Adrenal gland (tissue), 12 donors: ENCODE measurements around the gene NCOA6. TPM values are rescaled to one million over a fixed set of nuclear protein-coding genes. Genes with fewer than 3 reads are reported as not detected.

Experiments used
- DNase-seq, 7 donors: peaks; one replicate each; pipeline ENCODE4 v3.0.0-alpha.2; 2019 to 2020
- H3K27ac ChIP-seq, 5 donors: fragments of 200-600 bp; sonication (generic) in 4 of 5; 1 replicate in 3 of 5; 2 replicates in 2 of 5; pipeline versions ENCODE4 v1.5.1 to v1.8.0; 2016 to 2020; ENCODE audit warnings: mild to moderate bottlenecking in 1 of 5
- H3K27me3 ChIP-seq: fragments of 200-600 bp; 2 replicates; pipeline ENCODE4 v1.8.0; 2021
- H3K36me3 ChIP-seq, 2 donors: fragments of 200-600 bp; replicated peaks in 1 of 2; 1 replicate in 1 of 2; 2 replicates in 1 of 2; pipeline versions ENCODE4 v1.5.1 to v1.8.0; 2018 to 2022
- H3K4me1 ChIP-seq, 2 donors: fragments of 200-600 bp; replicated peaks in 1 of 2; 1 replicate in 1 of 2; 2 replicates in 1 of 2; pipeline versions ENCODE4 v1.5.1 to v1.8.0; 2018 to 2021
- H3K4me3 ChIP-seq, 4 donors: fragments of 200-600 bp; sonication (generic) in 3 of 4; one replicate each; pipeline ENCODE4 v1.5.1; 2016 to 2018
- H3K9me3 ChIP-seq, 3 donors: fragments of 200-600 bp; sonication (generic) in 1 of 3; replicated peaks in 1 of 3; 1 replicate in 2 of 3; 2 replicates in 1 of 3; pipeline versions ENCODE4 v1.5.1 to v1.8.0; 2016 to 2021
- CTCF ChIP-seq, 6 experiments: fragments of 450-650 bp in 4 of 6; fragments of 200-600 bp in 2 of 6; sonication (generic) in 1 of 6; IDR thresholded peaks; 1 replicate in 5 of 6; 2 replicates in 1 of 6; pipeline versions ENCODE4 v1.5.1 to v1.8.0; 2016 to 2021; ENCODE audit warnings: antibody characterized with exemption in 6 of 6, mild to moderate bottlenecking in 2 of 6, moderate library complexity in 1 of 6
- POLR2A ChIP-seq, 2 donors: fragments of 450-650 bp; IDR thresholded peaks; one replicate each; pipeline ENCODE4 v1.6.1; 2017; ENCODE audit warnings: antibody characterized with exemption in 2 of 2, mild to moderate bottlenecking in 2 of 2, moderate library complexity in 1 of 2
- WGBS, 4 donors: extraction: QIAGEN DNeasy Blood & Tissue Kit in 2 of 4; methylation state at CpG; one replicate each; pipeline versions ENCODE4 v1.1.5 to v1.1.7; 2013 to 2017; 5-methylcytosine and 5-hydroxymethylcytosine counted together
- intact Hi-C, 2 donors: fragments of 100-400 bp; cut with DNase I; formaldehyde crosslinking; loops; one replicate each; pipeline versions ENCODE4 v1.14.1 to v1.15.0; 2022 to 2023
- polyA plus RNA-seq, 3 donors: library from polyadenylated mRNA; stranded (reverse); fragments of 200-250 nt in 2 of 3; fragments of 350-450 nt in 1 of 3; fragmentation: Illumina TruSeq in 1 of 3; extraction: RNeasy Lipid Tissue Mini Kit (QIAGEN cat#74804) in 1 of 3; gene quantifications; one replicate each; pipeline ENCODE4 v1.2.3, GENCODE V29; 2013 to 2014
- total RNA-seq, 9 donors: library from RNA; depleted of rRNA in 4 of 9; stranded (reverse); fragments of >200 nt in 4 of 9; fragments of 120-200 nt in 1 of 9; fragmentation: NEBNext Ultra II Directional in 1 of 9; extraction: Animal tissue kit (Norgen Biotek cat#: 25700) in 1 of 9; gene quantifications; one replicate each; pipeline versions ENCODE4 v1.1.0 to v1.2.4, GENCODE V29; 2013 to 2023
- donor health status: healthy with polysubstance abuse.
- donor health status: Bipolar disorder and iron deficiency.
- donor health status: DM: yes; HTN: yes; CAD: no.
- donor health status: DM: no; HTN: no; CAD: no.
- donor health status: DM: no; HTN: no; CAD: no.
- donor health status: DM: yes; HTN: yes; CAD: no.

Gene NCOA6
- total and polyA plus RNA-seq, 12 donors = 12.2 to 58.2 (median 21.7) TPM

GRCh38 chr20:34824026-34824425 is 1.4 kb downstream of the NCOA6 start:
- peaks cover 13 to 40% of the 10 kb centered on the region in 2 donors for H3K4me1 ChIP-seq
- intact Hi-C loops = no loop called here
- peak overlapping the region in 1 of 4 donors; percentile 92 for H3K4me3 ChIP-seq
- TF ChIP-seq POLR2A (IDR thresholded peaks at IDR 0.05) (no peak), CTCF (IDR thresholded peaks at IDR 0.05) (no peak)
- H3K9me3 ChIP-seq = no peaks in the 10 kb centered on the region
- 13 to 40% (median 23%) methylated on average over 1 of the region's 1 CpG for WGBS, 4 donors
- DNase-seq = no peak
- no peaks in the 10 kb centered on the region for H3K36me3 ChIP-seq
- peak overlapping the region in 2 of 5 donors; percentile 86 to 99 for H3K27ac ChIP-seq
- H3K27me3 ChIP-seq = no peaks in the 10 kb centered on the region

- H3K9me3 ChIP-seq = no peaks in the 10 kb centered on the region
- H3K27ac ChIP-seq = no peak overlapping the region
- TF ChIP-seq POLR2A (IDR thresholded peaks at IDR 0.05) (no peak), CTCF (IDR thresholded peaks at IDR 0.05) (no peak)
- H3K4me1 ChIP-seq = peaks cover 13 to 43% of the 10 kb centered on the region in 2 donors
- intact Hi-C loops = no loop called here
- no peaks in the 10 kb centered on the region for H3K36me3 ChIP-seq
- 58 to 66% (median 62%) methylated on average over 8 of the region's 8 CpGs for whole genome bisulfite sequencing, 4 donors
- H3K4me3 ChIP-seq = no peak overlapping the region
- no peaks in the 10 kb centered on the region for H3K27me3 ChIP-seq
- DNase-seq = no peak
These were observed 4.5 kb downstream of the NCOA6 start for GRCh38 chr20:34820805-34821578.

- Histone ChIP-seq H3K9me3 (no peaks in the 10 kb centered on the region), H3K4me3 (no peak overlapping the region), H3K27ac (no peak overlapping the region), H3K4me1 (peaks cover 0 to 26% of the 10 kb centered on the region in 2 donors), H3K36me3 (no peaks in the 10 kb centered on the region), H3K27me3 (no peaks in the 10 kb centered on the region)
- WGBS, 4 donors = 45 to 63% (median 48%) methylated on average over 2 of the region's 2 CpGs
- intact Hi-C loops = no loop called here
- DNase-seq = no peak
- TF ChIP-seq POLR2A (IDR thresholded peaks at IDR 0.05) (no peak), CTCF (IDR thresholded peaks at IDR 0.05) (no peak)
These were observed 7.7 kb downstream of the NCOA6 start for GRCh38 chr20:34817801-34818200.

GRCh38 chr20:34817072-34817471 is 8.4 kb downstream of the NCOA6 start:
- Histone ChIP-seq H3K4me1 (peaks cover 0 to 30% of the 10 kb centered on the region in 2 donors), H3K27ac (no peak overlapping the region), H3K9me3 (no peaks in the 10 kb centered on the region), H3K36me3 (no peaks in the 10 kb centered on the region), H3K27me3 (no peaks in the 10 kb centered on the region), H3K4me3 (no peak overlapping the region)
- 42 to 92% (median 51%) methylated on average over 1 to 2 of the region's 2 CpGs for WGBS, 4 donors
- intact Hi-C loops = no loop called here
- no peak for DNase-seq
- TF ChIP-seq POLR2A (IDR thresholded peaks at IDR 0.05) = no peak
- no peak for TF ChIP-seq CTCF (IDR thresholded peaks at IDR 0.05)
